ENCODE data around the gene DOCK7.
"Not testable (repeated sequence)": the region's sequence is repeated elsewhere in the genome, so short reads cannot be mapped to it uniquely, and the experiment has no call there.

Gene DOCK7

DNA sequence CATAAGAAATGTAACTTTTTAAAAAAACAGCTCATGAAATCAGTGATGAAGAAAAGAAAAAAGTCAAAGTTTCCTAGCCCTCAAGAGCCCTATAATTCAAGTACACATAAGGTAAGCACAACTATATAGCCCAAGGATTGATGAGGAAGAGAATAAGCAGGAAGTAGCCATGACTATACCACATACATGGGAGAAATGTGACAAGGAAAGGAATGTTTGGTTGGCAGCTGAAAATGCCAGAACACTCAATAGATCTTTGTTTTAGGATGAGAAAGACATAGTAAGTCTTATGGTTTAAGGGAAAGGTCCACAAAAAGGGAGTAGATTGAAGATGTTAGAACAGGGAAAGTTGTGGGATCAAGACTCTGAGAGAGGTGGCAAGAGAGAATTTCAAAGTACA lies 5.7 kb downstream of the DOCK7 start:
- TF ChIP-seq, protein P1, sequence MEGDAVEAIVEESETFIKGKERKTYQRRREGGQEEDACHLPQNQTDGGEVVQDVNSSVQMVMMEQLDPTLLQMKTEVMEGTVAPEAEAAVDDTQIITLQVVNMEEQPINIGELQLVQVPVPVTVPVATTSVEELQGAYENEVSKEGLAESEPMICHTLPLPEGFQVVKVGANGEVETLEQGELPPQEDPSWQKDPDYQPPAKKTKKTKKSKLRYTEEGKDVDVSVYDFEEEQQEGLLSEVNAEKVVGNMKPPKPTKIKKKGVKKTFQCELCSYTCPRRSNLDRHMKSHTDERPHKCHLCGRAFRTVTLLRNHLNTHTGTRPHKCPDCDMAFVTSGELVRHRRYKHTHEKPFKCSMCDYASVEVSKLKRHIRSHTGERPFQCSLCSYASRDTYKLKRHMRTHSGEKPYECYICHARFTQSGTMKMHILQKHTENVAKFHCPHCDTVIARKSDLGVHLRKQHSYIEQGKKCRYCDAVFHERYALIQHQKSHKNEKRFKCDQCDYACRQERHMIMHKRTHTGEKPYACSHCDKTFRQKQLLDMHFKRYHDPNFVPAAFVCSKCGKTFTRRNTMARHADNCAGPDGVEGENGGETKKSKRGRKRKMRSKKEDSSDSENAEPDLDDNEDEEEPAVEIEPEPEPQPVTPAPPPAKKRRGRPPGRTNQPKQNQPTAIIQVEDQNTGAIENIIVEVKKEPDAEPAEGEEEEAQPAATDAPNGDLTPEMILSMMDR (IDR thresholded peaks at IDR 0.05; ENCODE audit: extremely low read depth, insufficient read depth, missing control alignments) = no peak
- DNase-seq (ENCODE audit: low spot score) = no peak
- in situ Hi-C loops (cut with MboI; ENCODE audit: low pct_unique_long_range_greater_than_20kb, low sequenced_read_pairs, unreplicated experiment) = no loop called here

DNA sequence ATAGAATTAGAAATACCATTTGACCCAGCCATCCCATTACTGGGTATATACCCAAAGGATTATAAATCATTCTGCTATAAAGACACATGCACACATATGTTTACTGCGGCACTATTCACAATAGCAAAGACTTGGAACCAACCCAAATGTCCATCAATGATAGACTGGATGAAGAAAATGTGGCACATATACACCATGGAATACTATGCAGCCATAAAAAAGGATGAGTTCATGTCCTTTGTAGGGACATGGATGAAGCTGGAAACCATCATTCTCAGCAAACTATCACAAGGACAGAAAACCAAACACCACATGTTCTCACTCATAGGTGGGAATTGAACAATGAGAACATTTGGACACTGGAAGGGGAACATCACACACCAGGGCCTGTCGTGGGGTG lies 7.2 kb downstream of the DOCK7 start:
- DNase-seq (ENCODE audit: low spot score); in situ Hi-C loops (cut with MboI; ENCODE audit: low pct_unique_long_range_greater_than_20kb, low sequenced_read_pairs, unreplicated experiment): not testable (repeated sequence)

DNA sequence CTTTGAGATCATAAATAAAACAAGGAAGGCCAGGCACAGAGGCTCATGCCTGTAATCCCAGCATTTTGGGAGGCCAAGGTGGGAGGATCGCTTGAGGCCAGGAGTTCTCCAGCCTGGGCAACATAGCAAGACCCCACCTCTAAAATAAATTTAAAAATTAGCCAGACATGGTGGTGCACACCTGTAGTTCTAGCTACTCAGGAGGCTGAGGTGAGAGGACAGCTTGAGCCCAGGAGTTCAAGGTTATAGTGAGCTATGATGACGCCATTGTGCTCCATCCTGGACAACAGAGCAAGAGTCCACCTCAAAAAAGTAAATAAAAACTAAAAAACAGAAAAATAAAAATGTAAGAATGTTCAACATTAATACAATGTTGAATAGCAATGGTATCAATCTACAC lies 10.4 kb downstream of the DOCK7 start:
- in situ Hi-C loops (cut with MboI; ENCODE audit: low pct_unique_long_range_greater_than_20kb, low sequenced_read_pairs, unreplicated experiment); DNase-seq (ENCODE audit: low spot score): not testable (repeated sequence)

DNA sequence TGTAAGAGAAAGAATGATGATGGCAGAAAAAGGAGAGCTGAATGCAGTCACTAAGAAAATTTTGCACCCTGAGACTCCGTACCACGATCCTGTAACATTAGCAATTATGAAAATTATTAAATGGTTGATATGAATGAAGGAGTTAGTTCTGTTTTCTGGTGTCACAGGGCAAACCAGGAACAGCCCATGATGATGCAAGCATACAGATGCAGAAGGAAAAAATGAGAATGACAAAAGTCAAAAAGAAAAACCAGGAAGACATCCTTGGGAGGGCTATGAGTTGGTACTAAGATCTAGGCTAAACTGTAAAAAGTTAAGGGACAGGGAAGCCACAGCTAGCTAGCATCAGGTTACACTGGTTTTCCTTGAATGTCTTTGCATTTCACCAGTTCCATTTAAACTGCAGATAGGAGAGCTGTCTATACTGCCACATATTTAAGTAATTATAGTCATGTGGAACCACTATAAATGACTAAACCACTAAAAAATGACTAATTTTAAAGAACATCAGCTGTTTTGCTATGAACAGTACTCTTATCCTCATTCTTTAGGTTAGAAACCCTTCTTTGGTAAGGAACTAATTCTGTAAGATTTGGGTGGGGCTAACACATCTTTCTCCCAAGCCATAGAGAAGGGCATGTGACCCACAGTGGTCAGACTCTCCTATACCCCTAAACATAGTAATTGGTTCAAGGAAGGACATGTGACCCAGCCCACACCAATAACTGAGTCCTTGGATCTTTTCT lies 11.4 kb downstream of the DOCK7 start:
- in situ Hi-C loops (cut with MboI; ENCODE audit: low pct_unique_long_range_greater_than_20kb, low sequenced_read_pairs, unreplicated experiment) = no loop called here
- DNase-seq (ENCODE audit: low spot score) = no peak
- TF ChIP-seq, protein P1 (IDR thresholded peaks at IDR 0.05; ENCODE audit: extremely low read depth, insufficient read depth, missing control alignments) = no peak

DNA sequence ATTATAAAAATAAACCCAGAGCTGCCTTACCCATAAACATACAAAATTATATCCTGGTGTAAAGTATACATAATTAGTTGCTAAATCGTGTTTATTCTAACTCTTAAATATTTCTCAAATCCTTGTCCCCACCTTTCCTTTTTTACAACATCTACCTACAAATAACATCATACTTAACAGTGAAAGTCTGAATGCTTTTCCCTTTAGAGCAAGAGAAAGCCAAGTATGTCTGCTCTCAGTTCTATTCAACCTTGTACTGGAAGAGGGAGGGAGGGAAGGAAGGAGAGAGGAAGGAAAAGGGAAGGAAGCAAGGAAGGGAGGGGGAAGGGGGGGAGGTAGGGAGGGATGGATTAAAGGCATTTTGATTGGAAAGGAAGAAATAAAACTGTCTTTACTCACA lies 14.6 kb downstream of the DOCK7 start:
- no peak for DNase-seq (ENCODE audit: low spot score)
- in situ Hi-C loops (cut with MboI; ENCODE audit: low pct_unique_long_range_greater_than_20kb, low sequenced_read_pairs, unreplicated experiment) = no loop called here
- TF ChIP-seq, protein P1 (IDR thresholded peaks at IDR 0.05; ENCODE audit: extremely low read depth, insufficient read depth, missing control alignments) = no peak

DNA sequence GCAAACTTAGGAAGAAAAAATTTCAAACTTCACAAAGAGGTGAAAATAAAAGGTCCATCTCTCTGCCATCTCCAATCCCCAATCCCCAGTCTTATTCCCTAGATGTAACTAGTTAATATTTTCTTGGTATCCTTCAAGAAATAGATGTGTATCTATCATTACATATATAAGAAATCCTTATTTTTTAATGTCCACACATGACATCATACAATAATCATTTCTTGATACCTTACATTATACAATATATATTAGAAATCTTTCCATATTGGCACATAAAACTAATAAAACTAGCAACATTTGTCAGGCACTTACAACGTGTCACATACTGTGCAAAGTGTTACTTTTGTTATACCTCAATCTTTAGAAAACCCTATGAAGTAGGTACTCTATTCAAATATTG lies 16.2 kb downstream of the DOCK7 start:
- in situ Hi-C loops (cut with MboI; ENCODE audit: low pct_unique_long_range_greater_than_20kb, low sequenced_read_pairs, unreplicated experiment) = no loop called here
- no peak for DNase-seq (ENCODE audit: low spot score)
- TF ChIP-seq, protein P1 (IDR thresholded peaks at IDR 0.05; ENCODE audit: extremely low read depth, insufficient read depth, missing control alignments) = no peak

DNA sequence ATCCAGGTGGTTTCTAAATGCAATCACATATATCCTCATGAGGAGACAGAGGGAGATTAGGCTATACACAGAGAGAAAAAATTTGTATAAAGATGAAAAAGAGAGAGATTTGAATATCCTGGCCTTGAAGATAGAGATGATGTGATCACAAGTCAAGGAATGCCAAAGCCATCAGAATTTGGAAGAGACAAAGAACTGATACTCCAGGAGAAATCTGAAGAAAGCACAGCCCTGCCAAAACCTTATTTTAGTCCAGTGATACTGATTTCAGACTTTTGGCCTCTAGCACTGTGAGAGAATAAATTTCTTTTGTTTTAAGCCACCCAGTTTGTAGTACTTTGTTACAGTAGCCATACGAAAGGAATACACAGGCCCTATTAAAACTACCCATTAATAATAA lies 33.4 kb downstream of the DOCK7 start:
- DNase-seq (ENCODE audit: low spot score) = no peak
- in situ Hi-C loops (cut with MboI; ENCODE audit: low pct_unique_long_range_greater_than_20kb, low sequenced_read_pairs, unreplicated experiment) = no loop called here
- TF ChIP-seq, protein P1 (IDR thresholded peaks at IDR 0.05; ENCODE audit: extremely low read depth, insufficient read depth, missing control alignments) = no peak

DNA sequence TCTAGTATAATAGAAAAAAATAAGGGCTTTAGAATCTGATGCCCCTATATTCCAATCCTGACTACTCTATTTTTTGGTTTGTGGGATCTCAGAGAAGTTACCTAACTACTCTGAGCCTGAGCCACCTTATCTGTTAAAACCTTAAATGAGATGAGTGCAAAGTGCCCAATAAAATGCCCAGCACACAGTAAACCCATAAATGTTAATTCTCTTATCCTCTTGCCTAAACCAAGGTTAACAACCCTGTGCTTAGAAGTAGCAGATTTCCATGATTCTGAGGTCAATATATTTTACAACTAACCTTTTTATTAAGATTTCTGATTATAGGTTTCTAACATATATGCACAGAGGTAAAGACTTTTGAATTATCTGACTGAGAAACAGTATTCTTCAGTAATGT lies 35.8 kb downstream of the DOCK7 start:
- DNase-seq (ENCODE audit: low spot score) = no peak
- TF ChIP-seq, protein P1 (IDR thresholded peaks at IDR 0.05; ENCODE audit: extremely low read depth, insufficient read depth, missing control alignments) = no peak
- in situ Hi-C loops (cut with MboI; ENCODE audit: low pct_unique_long_range_greater_than_20kb, low sequenced_read_pairs, unreplicated experiment) = no loop called here

Measured in GM13977 (cell line).